NB4 (cell line): ENCODE measurements around the gene ARHGEF4.

Experiments used
- MYC ChIP-seq: IDR thresholded peaks from 2 replicates; pipeline ENCODE4 v1.6.1; 2011; ENCODE audit warnings: low read depth, low read length
- POLR2A ChIP-seq: IDR thresholded peaks from 2 replicates; pipeline ENCODE4 v1.6.1; 2011; ENCODE audit warnings: mild to moderate bottlenecking; ENCODE audit not compliant: insufficient read length; ENCODE audit errors: extremely low read depth
- TF ChIP-seq, protein P1 (sequence below): IDR thresholded peaks from one replicate; pipeline ENCODE4 v1.5.1; 2012; ENCODE audit warnings: low read depth, low read length
- TF ChIP-seq, protein P2 (sequence below): IDR thresholded peaks from 2 replicates; pipeline ENCODE4 v1.6.1; 2011; ENCODE audit warnings: low read depth, low read length

DNA sequence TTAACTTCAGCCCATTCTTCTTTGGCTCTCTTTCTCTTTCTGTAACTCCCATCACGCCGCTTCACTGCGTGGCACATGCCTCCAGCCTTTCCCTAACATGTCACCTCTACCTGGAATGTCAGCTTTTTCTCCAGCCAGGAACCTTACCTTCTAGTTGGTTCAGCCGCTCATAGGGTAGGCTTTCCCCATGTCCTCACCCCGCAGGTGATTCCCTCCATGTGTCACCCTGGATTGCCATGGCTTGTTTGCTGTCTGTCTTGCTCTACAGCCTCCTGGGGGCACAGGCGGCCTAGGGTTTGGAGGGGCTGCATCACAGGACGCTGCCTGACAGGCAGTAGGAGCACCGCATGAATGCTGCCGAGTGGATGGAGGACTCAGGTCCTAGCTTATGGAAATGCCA lies 39.2 kb downstream of the ARHGEF4 start:
- TF ChIP-seq, protein P1, sequence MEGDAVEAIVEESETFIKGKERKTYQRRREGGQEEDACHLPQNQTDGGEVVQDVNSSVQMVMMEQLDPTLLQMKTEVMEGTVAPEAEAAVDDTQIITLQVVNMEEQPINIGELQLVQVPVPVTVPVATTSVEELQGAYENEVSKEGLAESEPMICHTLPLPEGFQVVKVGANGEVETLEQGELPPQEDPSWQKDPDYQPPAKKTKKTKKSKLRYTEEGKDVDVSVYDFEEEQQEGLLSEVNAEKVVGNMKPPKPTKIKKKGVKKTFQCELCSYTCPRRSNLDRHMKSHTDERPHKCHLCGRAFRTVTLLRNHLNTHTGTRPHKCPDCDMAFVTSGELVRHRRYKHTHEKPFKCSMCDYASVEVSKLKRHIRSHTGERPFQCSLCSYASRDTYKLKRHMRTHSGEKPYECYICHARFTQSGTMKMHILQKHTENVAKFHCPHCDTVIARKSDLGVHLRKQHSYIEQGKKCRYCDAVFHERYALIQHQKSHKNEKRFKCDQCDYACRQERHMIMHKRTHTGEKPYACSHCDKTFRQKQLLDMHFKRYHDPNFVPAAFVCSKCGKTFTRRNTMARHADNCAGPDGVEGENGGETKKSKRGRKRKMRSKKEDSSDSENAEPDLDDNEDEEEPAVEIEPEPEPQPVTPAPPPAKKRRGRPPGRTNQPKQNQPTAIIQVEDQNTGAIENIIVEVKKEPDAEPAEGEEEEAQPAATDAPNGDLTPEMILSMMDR, result no peak
- TF ChIP-seq POLR2A (no peak), MYC (no peak)
- TF ChIP-seq, protein P2, sequence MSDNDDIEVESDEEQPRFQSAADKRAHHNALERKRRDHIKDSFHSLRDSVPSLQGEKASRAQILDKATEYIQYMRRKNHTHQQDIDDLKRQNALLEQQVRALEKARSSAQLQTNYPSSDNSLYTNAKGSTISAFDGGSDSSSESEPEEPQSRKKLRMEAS, result no peak
